Endothelial cell (in vitro differentiated cells): ENCODE data around the gene ARL3. TPM values are rescaled to one million over a fixed set of nuclear protein-coding genes. Genes with fewer than 3 reads are reported as not detected.
"Not testable (repeated sequence)": the region's sequence is repeated elsewhere in the genome, so short reads cannot be mapped to it uniquely, and the experiment has no call there.

Source experiments
- DNase-seq: peaks from one replicate; pipeline ENCODE4 v3.0.0; 2021; ENCODE audit warnings: low spot score
- H3K27ac Mint-ChIP-seq: one replicate; pipeline ENCODE4 v1.8.0; 2021; ENCODE audit warnings: mixed read lengths, inconsistent platforms; ENCODE audit not compliant: unreplicated experiment
- H3K27me3 Mint-ChIP-seq: one replicate; pipeline ENCODE4 v1.8.0; 2021; ENCODE audit warnings: mild to moderate bottlenecking, moderate library complexity, mixed read lengths, inconsistent platforms; ENCODE audit not compliant: unreplicated experiment
- H3K36me3 Mint-ChIP-seq: one replicate; pipeline ENCODE4 v1.8.0; 2021; ENCODE audit warnings: mild to moderate bottlenecking, low read depth, mixed read lengths, inconsistent platforms; ENCODE audit not compliant: unreplicated experiment
- H3K4me1 Mint-ChIP-seq: one replicate; pipeline ENCODE4 v1.8.0; 2021; ENCODE audit warnings: mild to moderate bottlenecking, mixed read lengths, inconsistent platforms; ENCODE audit not compliant: unreplicated experiment
- H3K4me3 Mint-ChIP-seq: one replicate; pipeline ENCODE4 v1.8.0; 2021; ENCODE audit warnings: mild to moderate bottlenecking, mixed read lengths, inconsistent platforms; ENCODE audit not compliant: unreplicated experiment
- H3K9me3 Mint-ChIP-seq: one replicate; pipeline ENCODE4 v1.8.0; 2021; ENCODE audit warnings: mixed read lengths, inconsistent platforms; ENCODE audit not compliant: unreplicated experiment
- total RNA-seq: library from RNA; stranded (reverse); fragmentation: NEBNext Ultra II Directional; extraction: Animal tissue kit (Norgen Biotek cat#: 25700); gene quantifications from one replicate; pipeline ENCODE4 v1.2.1, GENCODE V29; 2021; ENCODE audit not compliant: unreplicated experiment
- TF ChIP-seq, protein P1 (sequence below): fragments of 200-600 bp; sonication (generic); IDR thresholded peaks from one replicate; pipeline ENCODE4 v1.5.0; 2021; ENCODE audit warnings: antibody characterized with exemption; ENCODE audit not compliant: unreplicated experiment

ARL3 gene
- total RNA-seq, 1 donor from 2014 or later = 9.0 TPM

DNA sequence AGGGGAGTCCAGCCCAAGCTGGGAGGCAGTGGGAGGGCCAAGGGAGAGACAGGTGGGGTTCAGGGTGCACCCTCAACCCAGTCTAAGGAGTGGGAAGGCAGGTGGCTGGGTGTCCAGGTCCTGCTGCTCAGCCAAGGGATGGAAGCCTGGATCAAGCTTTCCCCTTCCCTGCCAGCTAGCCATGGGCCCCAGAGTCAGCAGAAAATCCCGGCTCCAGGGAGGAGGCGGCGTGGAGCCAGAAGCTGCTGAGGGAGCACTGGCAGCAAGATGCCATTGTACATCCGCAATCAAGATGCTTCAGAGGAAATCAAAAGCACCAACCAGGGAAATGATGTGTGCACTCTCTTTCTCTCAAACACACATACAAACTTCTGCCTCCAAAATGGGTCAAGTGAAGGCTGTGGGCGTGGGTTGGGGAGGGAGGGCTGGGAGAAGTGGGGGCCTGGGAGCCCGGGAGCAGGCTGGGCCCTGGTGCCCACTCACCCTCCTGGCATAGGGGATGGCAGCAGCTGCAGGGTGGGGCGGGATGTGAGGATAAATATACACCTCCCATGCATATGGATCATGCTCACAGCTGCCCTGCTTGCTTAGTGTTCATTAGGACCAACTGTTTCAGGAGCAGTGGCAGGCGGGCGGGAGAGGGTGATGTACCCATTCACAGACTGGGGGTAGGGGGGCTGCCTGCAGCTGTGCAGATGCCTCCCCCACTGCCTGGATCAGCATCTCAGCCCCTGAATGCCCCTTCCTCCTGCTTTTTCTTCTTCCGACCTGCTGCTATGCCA is 45.7 kb downstream of the ARL3 start:
- Mint-ChIP-seq H3K27me3 (peaks cover 15% of the 10 kb centered on the region), H3K4me1 (peaks cover 10% of the 10 kb centered on the region), H3K27ac (no peak overlapping the region), H3K9me3 (no peaks in the 10 kb centered on the region), H3K4me3 (no peak overlapping the region), H3K36me3 (no peaks in the 10 kb centered on the region)
- TF ChIP-seq, protein P1, sequence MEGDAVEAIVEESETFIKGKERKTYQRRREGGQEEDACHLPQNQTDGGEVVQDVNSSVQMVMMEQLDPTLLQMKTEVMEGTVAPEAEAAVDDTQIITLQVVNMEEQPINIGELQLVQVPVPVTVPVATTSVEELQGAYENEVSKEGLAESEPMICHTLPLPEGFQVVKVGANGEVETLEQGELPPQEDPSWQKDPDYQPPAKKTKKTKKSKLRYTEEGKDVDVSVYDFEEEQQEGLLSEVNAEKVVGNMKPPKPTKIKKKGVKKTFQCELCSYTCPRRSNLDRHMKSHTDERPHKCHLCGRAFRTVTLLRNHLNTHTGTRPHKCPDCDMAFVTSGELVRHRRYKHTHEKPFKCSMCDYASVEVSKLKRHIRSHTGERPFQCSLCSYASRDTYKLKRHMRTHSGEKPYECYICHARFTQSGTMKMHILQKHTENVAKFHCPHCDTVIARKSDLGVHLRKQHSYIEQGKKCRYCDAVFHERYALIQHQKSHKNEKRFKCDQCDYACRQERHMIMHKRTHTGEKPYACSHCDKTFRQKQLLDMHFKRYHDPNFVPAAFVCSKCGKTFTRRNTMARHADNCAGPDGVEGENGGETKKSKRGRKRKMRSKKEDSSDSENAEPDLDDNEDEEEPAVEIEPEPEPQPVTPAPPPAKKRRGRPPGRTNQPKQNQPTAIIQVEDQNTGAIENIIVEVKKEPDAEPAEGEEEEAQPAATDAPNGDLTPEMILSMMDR = no peak
- DNase-seq = no peak

DNA sequence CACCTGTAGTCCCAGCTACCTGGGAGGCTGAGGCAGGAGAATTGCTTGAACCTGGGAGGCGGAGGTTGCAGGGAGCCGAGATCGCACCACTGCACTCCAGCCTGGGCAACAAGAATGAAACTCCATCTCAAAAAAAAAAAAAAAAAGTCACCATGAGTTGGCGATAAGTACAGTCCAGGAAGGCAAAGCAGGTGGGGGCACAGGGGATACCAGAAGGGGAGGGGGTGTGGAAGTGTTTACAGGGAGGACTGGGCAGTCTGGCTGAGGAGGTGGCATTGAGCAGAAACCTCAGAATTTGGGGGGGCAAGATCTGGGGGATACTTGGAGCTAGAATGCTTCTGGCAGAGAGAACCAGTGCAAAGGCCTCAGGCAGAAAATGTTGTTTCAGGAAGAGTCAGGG is 46.8 kb downstream of the ARL3 start:
- H3K9me3 Mint-ChIP-seq, H3K36me3 Mint-ChIP-seq, H3K27ac Mint-ChIP-seq, H3K4me3 Mint-ChIP-seq, H3K4me1 Mint-ChIP-seq, DNase-seq: not testable (repeated sequence)
- peaks cover 18% of the 10 kb centered on the region for H3K27me3 Mint-ChIP-seq

DNA sequence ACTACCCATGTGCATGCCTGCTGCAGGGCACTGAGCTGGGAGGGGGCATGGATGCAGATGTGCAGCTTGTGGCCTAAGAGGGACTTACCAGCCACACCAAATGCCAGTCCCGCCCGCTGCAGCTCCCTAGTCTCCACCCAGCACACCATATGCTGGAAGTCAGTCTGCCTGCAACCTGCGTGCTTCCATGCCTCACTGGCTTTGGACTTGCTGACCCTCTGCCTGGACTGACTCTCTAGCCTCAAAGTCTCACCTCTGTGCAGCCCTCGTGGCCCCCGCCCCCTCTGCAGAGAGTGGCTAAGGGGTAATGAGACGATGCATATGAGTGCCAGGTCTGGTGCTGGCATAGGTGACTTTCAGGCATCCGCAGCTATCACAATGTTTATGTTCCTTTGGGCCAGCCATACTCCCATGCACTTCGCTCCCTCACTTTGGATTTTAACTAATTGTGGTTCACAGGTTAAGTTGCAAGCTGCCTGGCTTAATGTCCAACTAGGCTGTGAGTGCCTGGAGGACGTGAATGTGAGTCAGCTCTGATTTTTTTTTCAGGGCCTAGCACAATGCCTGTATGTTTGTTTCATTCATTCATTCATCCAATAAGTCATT is 48.2 kb downstream of the ARL3 start:
- Mint-ChIP-seq H3K4me3 (peak overlapping the region; percentile 52), H3K27ac (no peak overlapping the region), H3K4me1 (peaks cover 12% of the 10 kb centered on the region), H3K27me3 (peaks cover 22% of the 10 kb centered on the region), H3K36me3 (no peaks in the 10 kb centered on the region), H3K9me3 (no peaks in the 10 kb centered on the region)
- no peak for DNase-seq
- TF ChIP-seq, protein P1 = no peak

DNA sequence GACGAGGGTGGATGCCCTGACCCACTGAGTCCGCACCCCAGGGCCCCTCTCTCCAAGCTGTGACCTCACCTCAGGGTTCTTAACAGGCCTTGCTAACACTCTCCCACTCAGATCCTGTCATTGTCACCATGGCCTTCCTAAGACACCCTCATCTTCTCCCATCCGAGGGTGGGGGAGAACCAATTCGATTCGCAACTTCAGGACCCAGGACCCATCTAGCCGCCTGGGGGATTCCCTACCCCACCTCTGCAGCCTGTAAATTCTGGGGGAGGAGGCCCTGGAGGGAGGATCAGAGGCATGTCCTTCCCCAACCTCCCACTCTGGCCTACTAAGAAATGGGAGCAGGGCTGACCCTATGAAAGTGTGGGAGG is 52.6 kb downstream of the ARL3 start:
- Mint-ChIP-seq H3K4me1 (peaks cover 25% of the 10 kb centered on the region), H3K36me3 (peaks cover 11% of the 10 kb centered on the region), H3K27me3 (peaks cover 29% of the 10 kb centered on the region), H3K27ac (no peak overlapping the region), H3K4me3 (no peak overlapping the region), H3K9me3 (no peaks in the 10 kb centered on the region)
- no peak for DNase-seq
- TF ChIP-seq, protein P1 = no peak

- TF ChIP-seq, protein P1 = no peak
- H3K4me1 Mint-ChIP-seq = peaks cover 25% of the 10 kb centered on the region
- no peaks in the 10 kb centered on the region for H3K9me3 Mint-ChIP-seq
- no peak overlapping the region for H3K27ac Mint-ChIP-seq
- H3K4me3 Mint-ChIP-seq = no peak overlapping the region
- DNase-seq = no peak
- H3K36me3 Mint-ChIP-seq = peaks cover 11% of the 10 kb centered on the region
- H3K27me3 Mint-ChIP-seq = peaks cover 29% of the 10 kb centered on the region
Observed at GRCh38 chr10:102660888-102661657, 53.1 kb downstream of the ARL3 start.
